Measurements from ENCODE around the gene CUL9. TPM values are rescaled to one million over a fixed set of nuclear protein-coding genes. Genes with fewer than 3 reads are reported as not detected.

CUL9 gene
- total and polyA plus RNA-seq, 2 experiments from 2014 or later = 2.6 to 11.3 TPM

GRCh38 chr6:43271944-43272343 lies 89.9 kb downstream of the CUL9 start:
- H2AFZ ChIP-seq = no peak overlapping the region
- no peaks in the 10 kb centered on the region for H3F3A ChIP-seq (replicated peaks; ENCODE audit: low read depth)
- no peaks in the 10 kb centered on the region for H3K9me2 ChIP-seq (ENCODE audit: insufficient read depth)
- TF ChIP-seq ZNF331 (CRISPR knock-in tag; IDR thresholded peaks at IDR 0.05; ENCODE audit: low read depth) (no peak), EZH2phosphoT487 (IDR thresholded peaks at IDR 0.05; ENCODE audit: unreplicated experiment) (no peak), NANOG (IDR thresholded peaks at IDR 0.05; ENCODE audit: borderline replicate concordance) (no peak), POLR2AphosphoS5 (IDR thresholded peaks at IDR 0.05; ENCODE audit: low read depth) (no peak), ZNF114 (CRISPR knock-in tag; IDR thresholded peaks at IDR 0.05) (no peak), STAT1 (IDR thresholded peaks at IDR 0.05; ENCODE audit: unreplicated experiment) (no peak), REST (IDR thresholded peaks at IDR 0.05; ENCODE audit: unreplicated experiment) (no peak), ZNF462 (CRISPR knock-in tag; IDR thresholded peaks at IDR 0.05) (no peak), EZH2 (IDR thresholded peaks at IDR 0.05; ENCODE audit: low read depth, unreplicated experiment) (no peak), JUNB (IDR thresholded peaks at IDR 0.05; ENCODE audit: unreplicated experiment) (no peak), CREB1 (CRISPR knock-in tag; IDR thresholded peaks at IDR 0.05; ENCODE audit: low read depth) (no peak)
- TF ChIP-seq, protein P1, sequence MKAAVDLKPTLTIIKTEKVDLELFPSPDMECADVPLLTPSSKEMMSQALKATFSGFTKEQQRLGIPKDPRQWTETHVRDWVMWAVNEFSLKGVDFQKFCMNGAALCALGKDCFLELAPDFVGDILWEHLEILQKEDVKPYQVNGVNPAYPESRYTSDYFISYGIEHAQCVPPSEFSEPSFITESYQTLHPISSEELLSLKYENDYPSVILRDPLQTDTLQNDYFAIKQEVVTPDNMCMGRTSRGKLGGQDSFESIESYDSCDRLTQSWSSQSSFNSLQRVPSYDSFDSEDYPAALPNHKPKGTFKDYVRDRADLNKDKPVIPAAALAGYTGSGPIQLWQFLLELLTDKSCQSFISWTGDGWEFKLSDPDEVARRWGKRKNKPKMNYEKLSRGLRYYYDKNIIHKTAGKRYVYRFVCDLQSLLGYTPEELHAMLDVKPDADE (IDR thresholded peaks at IDR 0.05) = no peak
- TF ChIP-seq, protein P2, sequence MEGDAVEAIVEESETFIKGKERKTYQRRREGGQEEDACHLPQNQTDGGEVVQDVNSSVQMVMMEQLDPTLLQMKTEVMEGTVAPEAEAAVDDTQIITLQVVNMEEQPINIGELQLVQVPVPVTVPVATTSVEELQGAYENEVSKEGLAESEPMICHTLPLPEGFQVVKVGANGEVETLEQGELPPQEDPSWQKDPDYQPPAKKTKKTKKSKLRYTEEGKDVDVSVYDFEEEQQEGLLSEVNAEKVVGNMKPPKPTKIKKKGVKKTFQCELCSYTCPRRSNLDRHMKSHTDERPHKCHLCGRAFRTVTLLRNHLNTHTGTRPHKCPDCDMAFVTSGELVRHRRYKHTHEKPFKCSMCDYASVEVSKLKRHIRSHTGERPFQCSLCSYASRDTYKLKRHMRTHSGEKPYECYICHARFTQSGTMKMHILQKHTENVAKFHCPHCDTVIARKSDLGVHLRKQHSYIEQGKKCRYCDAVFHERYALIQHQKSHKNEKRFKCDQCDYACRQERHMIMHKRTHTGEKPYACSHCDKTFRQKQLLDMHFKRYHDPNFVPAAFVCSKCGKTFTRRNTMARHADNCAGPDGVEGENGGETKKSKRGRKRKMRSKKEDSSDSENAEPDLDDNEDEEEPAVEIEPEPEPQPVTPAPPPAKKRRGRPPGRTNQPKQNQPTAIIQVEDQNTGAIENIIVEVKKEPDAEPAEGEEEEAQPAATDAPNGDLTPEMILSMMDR (conservative IDR thresholded peaks at IDR 0.05; ENCODE audit: low read depth in 2 of 2) = no peak
- peaks cover 88% of the 10 kb centered on the region for H3K27me3 ChIP-seq (ENCODE audit: insufficient read depth)
- no peaks in the 10 kb centered on the region for H3K36me3 ChIP-seq (ENCODE audit: insufficient read depth)
- no peak overlapping the region for H3K4me2 ChIP-seq
- peaks cover 45% of the 10 kb centered on the region for H3K4me1 Mint-ChIP-seq
- DNase-seq (ENCODE audit: low spot score) = no peak
- ATAC-seq = no peak
- H3K27me3 Mint-ChIP-seq (ENCODE audit: insufficient read depth, low read depth, poor library complexity) = peaks cover 64% of the 10 kb centered on the region
- no peak overlapping the region for H3K4me3 ChIP-seq
- no peaks in the 10 kb centered on the region for H4K20me1 ChIP-seq (replicated peaks; ENCODE audit: insufficient read depth)
- no peak overlapping the region for H3K4me3 Mint-ChIP-seq
- no peak overlapping the region for H3K27ac Mint-ChIP-seq
- H3K36me3 Mint-ChIP-seq (ENCODE audit: low read depth) = no peaks in the 10 kb centered on the region
- H3K9me3 Mint-ChIP-seq = no peaks in the 10 kb centered on the region
- H3K27ac ChIP-seq (ENCODE audit: low read depth) = no peak overlapping the region
- peaks cover 23% of the 10 kb centered on the region for H3K4me1 ChIP-seq (ENCODE audit: insufficient read depth)
- H3K79me2 ChIP-seq (replicated peaks; ENCODE audit: insufficient read depth) = no peaks in the 10 kb centered on the region
